Upper lobe of left lung (tissue), 6 donors: ENCODE data around the gene DYRK2. TPM values are rescaled to one million over a fixed set of nuclear protein-coding genes. Genes with fewer than 3 reads are reported as not detected.

ENCODE experiments used
- ATAC-seq, 2 donors: fragments of 200-7000 bp; cut with Tn5 transposase; one replicate each; pipeline ENCODE4 v1.9.1; 2022; ENCODE audit warnings: mild to moderate bottlenecking in 2 of 2, moderate library complexity in 2 of 2; ENCODE audit not compliant: low FRiP score in 2 of 2
- DNase-seq, 2 donors: peaks; one replicate each; pipeline ENCODE4 v3.0.0-alpha.2; 2019 to 2020
- H3K27ac ChIP-seq, 4 donors: fragments of 200-600 bp; sonication (generic); one replicate each; pipeline ENCODE4 v1.5.1; 2016 to 2019
- H3K27me3 ChIP-seq, 4 donors: fragments of 200-600 bp; sonication (generic); one replicate each; pipeline ENCODE4 v1.5.1; 2017 to 2019
- H3K36me3 ChIP-seq, 4 donors: fragments of 200-600 bp; sonication (generic); one replicate each; pipeline ENCODE4 v1.5.1; 2016 to 2019
- H3K4me1 ChIP-seq, 4 donors: fragments of 200-600 bp; sonication (generic); one replicate each; pipeline ENCODE4 v1.5.1; 2018 to 2019
- H3K4me3 ChIP-seq, 4 donors: fragments of 200-600 bp; sonication (generic); one replicate each; pipeline ENCODE4 v1.5.1; 2017 to 2019; ENCODE audit warnings: mild to moderate bottlenecking in 2 of 4, moderate library complexity in 1 of 4
- H3K9me3 ChIP-seq, 4 donors: fragments of 200-600 bp; sonication (generic); one replicate each; pipeline ENCODE4 v1.5.1; 2018 to 2019
- CTCF ChIP-seq, 6 experiments: fragments of 450-650 bp in 4 of 6; fragments of 200-600 bp in 2 of 6; sonication (generic) in 2 of 6; IDR thresholded peaks; one replicate each; pipeline ENCODE4 v1.5.1; 2016 to 2019; ENCODE audit warnings: antibody characterized with exemption in 6 of 6
- EP300 ChIP-seq, 4 donors: sonication (generic); formaldehyde crosslinking; IDR thresholded peaks; one replicate each; pipeline ENCODE4 v1.5.1; 2017; ENCODE audit warnings: antibody characterized with exemption in 4 of 4, control low read depth in 2 of 4
- POLR2A ChIP-seq, 4 donors: fragments of 450-650 bp; IDR thresholded peaks; one replicate each; pipeline ENCODE4 v1.5.1; 2016 to 2017; ENCODE audit warnings: antibody characterized with exemption in 4 of 4, mild to moderate bottlenecking in 2 of 4
- POLR2AphosphoS5 ChIP-seq, 2 donors: sonication (generic); formaldehyde crosslinking; IDR thresholded peaks; one replicate each; pipeline ENCODE4 v1.5.1; 2017; ENCODE audit warnings: antibody characterized with exemption in 2 of 2
- WGBS, 2 donors: methylation state at CpG; one replicate each; pipeline ENCODE4 v1.1.5; 2017 to 2018; 5-methylcytosine and 5-hydroxymethylcytosine counted together
- total RNA-seq, 6 donors: library from RNA; depleted of rRNA in 4 of 6; stranded (reverse); fragments of >200 nt in 4 of 6; gene quantifications; one replicate each; pipeline versions ENCODE4 v1.1.0 to v1.2.1, GENCODE V29; 2016 to 2021
- donor health status: DM: no; HTN: no; CAD: no; lungs with moderate emphysema.
- donor health status: DM: no; HTN: yes; CAD: no; lungs with severe emphysema.

The DYRK2 gene
- total RNA-seq, 6 donors from 2014 or later, result 11.3 to 54.5 (median 17.9) TPM

- TF ChIP-seq EP300 (IDR thresholded peaks at IDR 0.05) (no peak), POLR2AphosphoS5 (IDR thresholded peaks at IDR 0.05) (no peak), POLR2A (IDR thresholded peaks at IDR 0.05) (no peak), CTCF (IDR thresholded peaks at IDR 0.05) (no peak)
- DNase-seq (no peak), ATAC-seq (no peak)
- no peaks in the 10 kb centered on the region for H3K9me3 ChIP-seq
- H3K4me3 ChIP-seq, result no peak overlapping the region
- H3K27ac ChIP-seq, result no peak overlapping the region
- no peaks in the 10 kb centered on the region for H3K27me3 ChIP-seq
- no peaks in the 10 kb centered on the region for H3K36me3 ChIP-seq
- H3K4me1 ChIP-seq, result no peaks in the 10 kb centered on the region
- 60 to 92% methylated on average over 3 of the region's 3 CpGs for WGBS, 2 donors
Observed at GRCh38 chr12:67623259-67623658, 25.3 kb upstream of the DYRK2 start.

GRCh38 chr12:67624355-67624754, 24.2 kb upstream of the DYRK2 start:
- TF ChIP-seq EP300 (IDR thresholded peaks at IDR 0.05) (no peak), POLR2A (IDR thresholded peaks at IDR 0.05) (no peak), CTCF (IDR thresholded peaks at IDR 0.05) (no peak), POLR2AphosphoS5 (IDR thresholded peaks at IDR 0.05) (no peak)
- Histone ChIP-seq H3K9me3 (no peaks in the 10 kb centered on the region), H3K36me3 (no peaks in the 10 kb centered on the region), H3K4me3 (no peak overlapping the region), H3K27me3 (no peaks in the 10 kb centered on the region), H3K4me1 (no peaks in the 10 kb centered on the region), H3K27ac (no peak overlapping the region)
- no peak for ATAC-seq
- WGBS, 2 donors, result 97 to 100% methylated on average over 6 of the region's 6 CpGs
- no peak for DNase-seq

GRCh38 chr12:67625004-67625403, 23.5 kb upstream of the DYRK2 start:
- DNase-seq (no peak), ATAC-seq (no peak)
- Histone ChIP-seq H3K4me3 (no peak overlapping the region), H3K27ac (no peak overlapping the region), H3K4me1 (no peaks in the 10 kb centered on the region), H3K27me3 (no peaks in the 10 kb centered on the region), H3K36me3 (no peaks in the 10 kb centered on the region), H3K9me3 (no peaks in the 10 kb centered on the region)
- WGBS, 2 donors, result 87 to 91% methylated on average over 1 of the region's 1 CpG
- TF ChIP-seq POLR2AphosphoS5 (IDR thresholded peaks at IDR 0.05) (no peak), CTCF (IDR thresholded peaks at IDR 0.05) (no peak), POLR2A (IDR thresholded peaks at IDR 0.05) (no peak), EP300 (IDR thresholded peaks at IDR 0.05) (no peak)

- Histone ChIP-seq H3K4me3 (no peak overlapping the region), H3K27me3 (no peaks in the 10 kb centered on the region), H3K27ac (no peak overlapping the region), H3K9me3 (no peaks in the 10 kb centered on the region), H3K36me3 (no peaks in the 10 kb centered on the region), H3K4me1 (peaks cover 0 to 8% (median 2%) of the 10 kb centered on the region in 4 donors)
- TF ChIP-seq POLR2A (IDR thresholded peaks at IDR 0.05), result no peak
- no peak for TF ChIP-seq EP300 (IDR thresholded peaks at IDR 0.05)
- TF ChIP-seq POLR2AphosphoS5 (IDR thresholded peaks at IDR 0.05), result no peak
- no peak for TF ChIP-seq CTCF (IDR thresholded peaks at IDR 0.05)
- no peak for DNase-seq
- 91 to 96% methylated on average over 2 of the region's 2 CpGs for WGBS, 2 donors
- no peak for ATAC-seq
Observed at GRCh38 chr12:67626156-67626555, 22.4 kb upstream of the DYRK2 start.

GRCh38 chr12:67630373-67631088, 18.0 kb upstream of the DYRK2 start:
- TF ChIP-seq POLR2AphosphoS5 (IDR thresholded peaks at IDR 0.05), result peak in 1 of 2 donors; percentile 57
- TF ChIP-seq POLR2A (IDR thresholded peaks at IDR 0.05), result no peak
- TF ChIP-seq EP300 (IDR thresholded peaks at IDR 0.05), result no peak
- TF ChIP-seq CTCF (IDR thresholded peaks at IDR 0.05), result peak in 3 of 6 experiments; percentile 27 to 40 (median 37)
- ATAC-seq, result peak in 1 of 2 donors; percentile 66
- DNase-seq, result peak in 1 of 2 donors; percentile 61
- Histone ChIP-seq H3K36me3 (no peaks in the 10 kb centered on the region), H3K27ac (peak overlapping the region in 1 of 4 donors; percentile 27), H3K9me3 (no peaks in the 10 kb centered on the region), H3K4me1 (peaks cover 3 to 16% (median 7%) of the 10 kb centered on the region in 4 donors), H3K27me3 (no peaks in the 10 kb centered on the region), H3K4me3 (no peak overlapping the region)
- WGBS, 2 donors, result 35 to 46% methylated on average over 7 of the region's 7 CpGs
